AG04450 (cell line): Measurements from ENCODE around the gene TICAM2. TPM values are rescaled to one million over a fixed set of nuclear protein-coding genes. Genes with fewer than 3 reads are reported as not detected.

Source experiments
- CTCF ChIA-PET: fragments of 300-600, 350-600 bp; formaldehyde crosslinking; extraction: SDS; loops from one replicate; lab custom pipeline; 2022; ENCODE audit warnings: antibody characterized with exemption, inconsistent platforms; lab: Charles Lee
- POLR2A ChIA-PET: fragments of 350-600 bp; formaldehyde crosslinking; extraction: SDS; loops from one replicate; lab custom pipeline; 2021; ENCODE audit warnings: antibody characterized with exemption, inconsistent platforms; lab: Yijun Ruan, JAX
- DNase-seq: peaks from one replicate; pipeline ENCODE4 v3.0.0-alpha.2; 2011; ENCODE audit warnings: low read depth, low spot score
- H3K27ac ChIP-seq: one replicate; pipeline ENCODE4 v1.5.1; 2012; ENCODE audit warnings: low read depth, low read length, control low read depth
- H3K27me3 ChIP-seq: one replicate; pipeline ENCODE4 v1.6.0; 2012; ENCODE audit warnings: low read length; ENCODE audit not compliant: control insufficient read depth, insufficient read depth
- H3K4me3 ChIP-seq: 2 replicates; pipeline ENCODE4 v1.5.1; 2011; ENCODE audit warnings: mild to moderate bottlenecking, low read depth, low read length, control low read depth
- H3K9me3 ChIP-seq: 2 replicates; pipeline ENCODE4 v1.5.1; 2012; ENCODE audit warnings: low read length; ENCODE audit not compliant: control insufficient read depth, insufficient read depth
- polyA plus RNA-seq: library from polyadenylated mRNA; depleted of rRNA; stranded (reverse); fragments of >200 nt; gene quantifications from 2 replicates; pipeline ENCODE4 v1.2.3, GENCODE V29; 2011
- TF ChIP-seq, protein P1 (sequence below): IDR thresholded peaks from 2 replicates; pipeline ENCODE4 v1.5.1; 2011; ENCODE audit warnings: low read depth, low read length, control low read depth, inconsistent platforms

TICAM2 gene
- polyA plus RNA-seq, 1 experiment: 4.3 TPM

DNA sequence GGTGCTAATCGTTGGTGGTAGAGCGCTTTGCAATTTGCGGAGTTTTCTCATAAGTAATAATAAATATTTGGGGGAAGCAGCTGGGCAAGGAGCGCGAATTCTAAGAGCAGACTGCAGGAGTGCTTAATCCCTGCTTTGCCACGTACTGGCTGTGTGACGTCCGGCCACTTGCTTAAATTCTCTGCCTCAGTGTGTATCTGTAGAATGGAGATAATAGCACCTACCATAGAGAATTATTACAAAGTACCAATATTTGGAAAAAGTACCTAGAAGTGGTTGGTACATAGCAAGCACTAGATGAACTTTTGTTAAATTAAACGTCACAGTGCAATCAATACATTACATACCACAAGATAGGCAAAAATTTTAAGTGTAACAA lies 24.2 kb upstream of the TICAM2 start:
- Histone ChIP-seq H3K27ac (peak overlapping the region; percentile 67), H3K27me3 (no peaks in the 10 kb centered on the region), H3K9me3 (no peaks in the 10 kb centered on the region), H3K4me3 (peak overlapping the region; percentile 89)
- DNase-seq: no peak
- POLR2A ChIA-PET: no interaction called here
- CTCF ChIA-PET: interaction anchor here (4.7 kb wide), 1 partner anchor 317 kb away, joined by 26 read pairs; no protein-coding TSS in a partner anchor
- TF ChIP-seq, protein P1, sequence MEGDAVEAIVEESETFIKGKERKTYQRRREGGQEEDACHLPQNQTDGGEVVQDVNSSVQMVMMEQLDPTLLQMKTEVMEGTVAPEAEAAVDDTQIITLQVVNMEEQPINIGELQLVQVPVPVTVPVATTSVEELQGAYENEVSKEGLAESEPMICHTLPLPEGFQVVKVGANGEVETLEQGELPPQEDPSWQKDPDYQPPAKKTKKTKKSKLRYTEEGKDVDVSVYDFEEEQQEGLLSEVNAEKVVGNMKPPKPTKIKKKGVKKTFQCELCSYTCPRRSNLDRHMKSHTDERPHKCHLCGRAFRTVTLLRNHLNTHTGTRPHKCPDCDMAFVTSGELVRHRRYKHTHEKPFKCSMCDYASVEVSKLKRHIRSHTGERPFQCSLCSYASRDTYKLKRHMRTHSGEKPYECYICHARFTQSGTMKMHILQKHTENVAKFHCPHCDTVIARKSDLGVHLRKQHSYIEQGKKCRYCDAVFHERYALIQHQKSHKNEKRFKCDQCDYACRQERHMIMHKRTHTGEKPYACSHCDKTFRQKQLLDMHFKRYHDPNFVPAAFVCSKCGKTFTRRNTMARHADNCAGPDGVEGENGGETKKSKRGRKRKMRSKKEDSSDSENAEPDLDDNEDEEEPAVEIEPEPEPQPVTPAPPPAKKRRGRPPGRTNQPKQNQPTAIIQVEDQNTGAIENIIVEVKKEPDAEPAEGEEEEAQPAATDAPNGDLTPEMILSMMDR: no peak

DNA sequence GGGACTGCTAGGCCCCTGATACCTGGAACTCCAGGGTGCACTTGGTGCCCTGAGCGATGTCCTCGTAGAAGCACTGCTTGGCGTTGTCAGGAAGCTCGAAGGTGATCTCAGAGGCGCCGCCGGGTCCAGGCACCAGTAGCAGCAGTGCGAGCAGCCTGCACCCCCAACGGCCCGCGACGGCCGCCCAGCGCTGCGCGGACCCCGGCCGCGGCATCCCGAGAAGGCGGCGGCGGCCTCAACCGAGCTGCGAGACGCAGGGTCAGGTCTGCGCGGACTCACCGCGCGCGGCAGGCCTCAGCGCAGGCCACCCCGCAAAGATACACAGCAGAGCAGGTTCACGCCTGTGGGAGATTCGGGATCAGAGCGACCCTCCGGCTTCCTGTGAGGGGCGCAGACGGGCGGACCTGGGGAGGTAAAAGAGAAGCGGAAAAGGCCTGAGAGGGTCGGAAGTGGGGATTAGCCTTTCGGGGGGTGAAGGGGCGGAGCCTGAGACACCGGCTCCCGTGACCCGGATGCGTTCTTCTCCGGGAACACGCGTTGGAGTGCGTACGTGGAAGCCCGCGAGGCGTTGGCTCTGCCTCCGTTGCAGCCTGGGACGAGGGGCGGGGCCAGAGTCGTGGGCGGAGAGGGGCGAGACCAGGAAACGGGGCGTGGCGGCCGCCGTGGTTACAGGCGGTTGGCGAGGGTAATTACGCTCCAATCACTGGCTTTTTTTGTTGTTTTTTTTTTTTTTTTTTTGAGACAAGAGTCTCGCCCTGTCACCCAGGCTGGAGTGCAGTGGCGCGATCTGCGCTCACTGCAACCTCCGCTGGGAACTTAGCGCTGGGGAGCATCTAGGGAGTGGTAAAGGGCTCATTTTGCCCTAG lies 23.5 kb upstream of the TICAM2 start, which contains the start of gene TMED7:
TMED7 (minus strand) TSS at position 458 of the 866 bp plus-strand sequence; CDS start at position 214, 244 bp downstream.
- TF ChIP-seq, protein P1: no peak
- ChIA-PET POLR2A (no interaction called here), CTCF (interaction anchor here (1.0 to 4.7 kb wide), 4 partner anchors 9 to 409 kb away, joined by 3 to 26 read pairs (median 5); no protein-coding TSS in a partner anchor)
- peak within 1 kb of the TSS; percentile 89 for H3K4me3 ChIP-seq
- H3K27ac ChIP-seq: peak within 1 kb of the TSS; percentile 88
- H3K27me3 ChIP-seq: no peaks in the 10 kb centered on the region
- DNase-seq: peak; percentile 95
- no peaks in the 10 kb centered on the region for H3K9me3 ChIP-seq

DNA sequence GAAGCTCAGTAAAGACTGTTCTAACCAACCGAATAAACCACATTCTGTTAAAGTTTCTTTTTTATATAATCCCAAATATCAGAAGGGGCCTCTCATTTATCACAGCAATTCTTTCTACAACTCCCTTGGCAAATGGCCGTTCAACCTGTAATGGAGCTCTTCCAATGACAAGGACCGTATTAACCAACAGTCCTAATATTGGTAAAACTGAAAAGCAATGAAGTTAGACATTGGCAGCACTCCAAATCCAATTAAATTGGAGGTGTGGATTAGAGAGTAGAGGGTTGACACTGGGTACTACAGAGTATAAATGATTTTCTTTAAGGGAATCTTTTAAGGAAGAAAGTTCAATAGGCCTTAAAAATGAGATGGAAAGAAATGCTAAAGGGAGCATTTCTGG lies 22.7 kb upstream of the TICAM2 start:
- H3K27ac ChIP-seq: no peak overlapping the region
- DNase-seq: no peak

DNA sequence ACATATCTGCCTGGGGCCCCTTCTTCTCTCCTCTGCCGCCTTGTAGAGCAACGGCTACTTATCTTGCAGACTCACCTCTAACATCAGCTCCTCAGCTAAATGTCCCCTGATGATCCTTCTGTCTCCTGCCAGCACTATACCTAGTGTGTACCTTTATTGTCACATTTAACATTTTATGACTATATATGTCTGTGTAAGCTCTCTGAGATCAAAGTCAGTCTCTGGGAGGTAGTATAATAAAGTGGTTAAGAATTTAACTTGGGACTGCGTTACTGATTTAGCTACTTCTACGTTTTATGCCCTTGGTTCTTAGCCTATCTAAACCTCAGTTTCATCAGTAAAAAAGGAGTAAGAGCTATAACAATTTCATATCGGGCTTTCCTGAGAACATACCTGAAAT lies 21.4 kb upstream of the TICAM2 start:
- Histone ChIP-seq H3K27ac (no peak overlapping the region), H3K27me3 (no peaks in the 10 kb centered on the region), H3K9me3 (no peaks in the 10 kb centered on the region), H3K4me3 (peak overlapping the region; percentile 89)
- DNase-seq: no peak
- CTCF ChIA-PET: interaction anchor here (0.6 to 4.7 kb wide), 7 partner anchors 11 to 327 kb away, joined by 3 to 26 read pairs (median 4); partner anchors contain the start of gene CCDC112
- POLR2A ChIA-PET: no interaction called here
- TF ChIP-seq, protein P1: no peak

More for the DNA sequence above, 22.7 kb upstream of the TICAM2 start:
- POLR2A ChIA-PET: no interaction called here
- H3K4me3 ChIP-seq: peak overlapping the region; percentile 89
- H3K9me3 ChIP-seq: no peaks in the 10 kb centered on the region
- no peaks in the 10 kb centered on the region for H3K27me3 ChIP-seq
- CTCF ChIA-PET: interaction anchor here (0.9 to 4.7 kb wide), 8 partner anchors 8 to 443 kb away, joined by 3 to 26 read pairs (median 5); no protein-coding TSS in a partner anchor
- TF ChIP-seq, protein P1: no peak
